A673 (cell line): ENCODE results near the gene GPR132.

Experiments used
- EZH2 ChIP-seq: fragments of 200-600 bp; sonication (generic); IDR thresholded peaks from 2 replicates; pipeline ENCODE4 v1.6.1; 2017; ENCODE audit warnings: borderline replicate concordance, low read depth, mild to moderate bottlenecking, mixed read lengths, antibody characterized with exemption, low read length; ENCODE audit not compliant: poor library complexity, severe bottlenecking
- TF ChIP-seq, protein P1 (sequence below): fragments of 300-800, 200-600 bp; sonication (generic); conservative IDR thresholded peaks from 2 replicates; pipeline ENCODE4 v1.5.1; 2017; ENCODE audit warnings: low read depth, mild to moderate bottlenecking, antibody characterized with exemption, low read length, moderate library complexity, mixed read lengths

DNA sequence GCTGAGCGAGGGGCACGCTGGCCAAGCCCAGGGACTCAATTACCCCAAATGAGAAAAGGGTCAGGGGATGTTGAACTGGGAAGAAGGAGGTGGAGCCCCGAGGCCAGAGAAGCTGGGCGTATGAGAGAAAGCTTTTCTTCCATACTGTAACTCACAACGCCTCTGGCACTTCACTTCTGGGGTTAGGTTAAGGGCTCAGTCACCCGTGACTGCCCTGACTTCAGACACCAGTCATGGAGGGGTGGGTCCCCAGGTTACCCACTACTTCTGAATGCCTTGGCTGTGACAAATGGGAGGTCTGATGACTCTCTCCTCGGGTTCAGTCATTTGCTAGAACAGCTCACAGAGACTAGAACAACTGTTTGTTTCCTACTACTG is 5.5 kb upstream of the GPR132 start:
- TF ChIP-seq, protein P1, sequence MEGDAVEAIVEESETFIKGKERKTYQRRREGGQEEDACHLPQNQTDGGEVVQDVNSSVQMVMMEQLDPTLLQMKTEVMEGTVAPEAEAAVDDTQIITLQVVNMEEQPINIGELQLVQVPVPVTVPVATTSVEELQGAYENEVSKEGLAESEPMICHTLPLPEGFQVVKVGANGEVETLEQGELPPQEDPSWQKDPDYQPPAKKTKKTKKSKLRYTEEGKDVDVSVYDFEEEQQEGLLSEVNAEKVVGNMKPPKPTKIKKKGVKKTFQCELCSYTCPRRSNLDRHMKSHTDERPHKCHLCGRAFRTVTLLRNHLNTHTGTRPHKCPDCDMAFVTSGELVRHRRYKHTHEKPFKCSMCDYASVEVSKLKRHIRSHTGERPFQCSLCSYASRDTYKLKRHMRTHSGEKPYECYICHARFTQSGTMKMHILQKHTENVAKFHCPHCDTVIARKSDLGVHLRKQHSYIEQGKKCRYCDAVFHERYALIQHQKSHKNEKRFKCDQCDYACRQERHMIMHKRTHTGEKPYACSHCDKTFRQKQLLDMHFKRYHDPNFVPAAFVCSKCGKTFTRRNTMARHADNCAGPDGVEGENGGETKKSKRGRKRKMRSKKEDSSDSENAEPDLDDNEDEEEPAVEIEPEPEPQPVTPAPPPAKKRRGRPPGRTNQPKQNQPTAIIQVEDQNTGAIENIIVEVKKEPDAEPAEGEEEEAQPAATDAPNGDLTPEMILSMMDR: no peak
- no peak for TF ChIP-seq EZH2
